GM13977 (cell line): ENCODE data around the gene MAST4.
A peak's percentile ranks its signal among the peaks of the same experiment; 100 is the strongest.

Experiments used
- DNase-seq: peaks from one replicate; pipeline ENCODE4 v3.0.0; 2012; ENCODE audit warnings: low spot score
- in situ Hi-C: fragments of 300-500 bp; cut with MboI; formaldehyde crosslinking; loops from one replicate; pipeline ENCODE4 v1.12.0; 2022; ENCODE audit warnings: low sequenced_read_pairs, low pct_unique_long_range_greater_than_20kb, mixed read lengths, inconsistent platforms; ENCODE audit not compliant: unreplicated experiment
- TF ChIP-seq, protein P1 (sequence below): IDR thresholded peaks from 2 replicates; pipeline ENCODE4 v1.5.1; 2012; ENCODE audit warnings: mild to moderate bottlenecking, control low read depth; ENCODE audit not compliant: insufficient read depth; ENCODE audit errors: extremely low read depth, missing control alignments

MAST4 gene

DNA sequence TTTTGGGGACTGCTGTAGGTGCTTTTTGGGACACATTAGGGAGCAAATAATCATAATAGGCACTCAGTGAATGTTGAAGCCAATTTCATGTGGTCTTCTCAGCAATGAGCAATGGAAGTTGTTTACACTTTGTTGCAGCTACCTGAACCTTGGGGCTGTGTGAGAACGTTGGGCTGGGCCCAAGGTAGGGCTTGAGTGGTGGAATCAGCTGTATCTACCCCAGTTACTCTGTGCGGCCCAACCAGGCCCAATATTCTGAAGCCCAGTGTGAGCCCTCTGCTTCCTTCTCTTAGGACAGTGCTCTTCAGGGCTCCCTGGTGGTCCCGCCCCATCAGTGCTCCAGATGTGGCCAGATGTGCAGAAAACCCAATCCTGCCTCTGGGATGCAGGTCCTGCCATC, 38.4 kb downstream of the MAST4 start:
- no peak for DNase-seq
- TF ChIP-seq, protein P1, sequence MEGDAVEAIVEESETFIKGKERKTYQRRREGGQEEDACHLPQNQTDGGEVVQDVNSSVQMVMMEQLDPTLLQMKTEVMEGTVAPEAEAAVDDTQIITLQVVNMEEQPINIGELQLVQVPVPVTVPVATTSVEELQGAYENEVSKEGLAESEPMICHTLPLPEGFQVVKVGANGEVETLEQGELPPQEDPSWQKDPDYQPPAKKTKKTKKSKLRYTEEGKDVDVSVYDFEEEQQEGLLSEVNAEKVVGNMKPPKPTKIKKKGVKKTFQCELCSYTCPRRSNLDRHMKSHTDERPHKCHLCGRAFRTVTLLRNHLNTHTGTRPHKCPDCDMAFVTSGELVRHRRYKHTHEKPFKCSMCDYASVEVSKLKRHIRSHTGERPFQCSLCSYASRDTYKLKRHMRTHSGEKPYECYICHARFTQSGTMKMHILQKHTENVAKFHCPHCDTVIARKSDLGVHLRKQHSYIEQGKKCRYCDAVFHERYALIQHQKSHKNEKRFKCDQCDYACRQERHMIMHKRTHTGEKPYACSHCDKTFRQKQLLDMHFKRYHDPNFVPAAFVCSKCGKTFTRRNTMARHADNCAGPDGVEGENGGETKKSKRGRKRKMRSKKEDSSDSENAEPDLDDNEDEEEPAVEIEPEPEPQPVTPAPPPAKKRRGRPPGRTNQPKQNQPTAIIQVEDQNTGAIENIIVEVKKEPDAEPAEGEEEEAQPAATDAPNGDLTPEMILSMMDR, result no peak
- in situ Hi-C loops, result no loop called here

DNA sequence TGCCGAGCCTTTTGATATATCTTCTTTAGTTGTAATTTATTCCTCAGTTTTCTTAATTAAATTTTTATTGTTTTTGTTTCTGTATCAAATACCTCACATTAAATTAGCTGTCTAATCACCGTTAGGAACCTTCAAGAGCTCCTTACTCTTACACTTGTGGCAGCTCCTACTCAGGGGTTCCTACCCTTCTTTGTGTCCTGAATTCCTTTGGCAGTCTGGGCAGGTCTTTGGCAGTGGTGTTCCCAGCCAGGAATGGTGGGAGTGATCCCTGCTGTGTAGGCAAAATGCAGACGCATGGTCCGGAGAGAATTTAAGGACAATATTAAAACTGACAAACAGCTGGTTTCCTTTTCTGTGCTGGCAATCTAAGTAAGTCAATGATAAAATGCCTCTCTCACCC, 41.8 kb downstream of the MAST4 start:
- no peak for DNase-seq
- TF ChIP-seq, protein P1, result no peak
- in situ Hi-C loops, result no loop called here

DNA sequence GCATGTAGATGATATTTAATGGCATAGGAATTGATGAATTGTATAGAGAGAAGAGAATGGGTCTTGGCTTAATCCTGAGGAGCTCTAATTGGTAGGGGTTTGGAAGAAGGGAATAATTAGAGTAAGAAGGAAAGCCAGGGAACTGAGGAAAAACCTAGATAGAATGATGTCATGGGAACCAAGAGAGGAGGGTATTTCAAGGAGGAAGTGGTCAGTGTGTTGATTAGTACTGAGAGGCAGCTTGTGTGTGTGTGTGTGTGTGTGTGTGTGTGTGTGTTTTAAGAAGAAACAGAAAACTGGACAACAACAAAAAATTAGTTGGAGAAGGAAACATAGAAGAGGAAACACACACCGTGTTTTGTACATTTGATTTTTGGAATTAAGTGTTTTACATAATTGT, 42.8 kb downstream of the MAST4 start:
- TF ChIP-seq, protein P1, result no peak
- DNase-seq, result peak; percentile 17
- in situ Hi-C loops, result no loop called here

DNA sequence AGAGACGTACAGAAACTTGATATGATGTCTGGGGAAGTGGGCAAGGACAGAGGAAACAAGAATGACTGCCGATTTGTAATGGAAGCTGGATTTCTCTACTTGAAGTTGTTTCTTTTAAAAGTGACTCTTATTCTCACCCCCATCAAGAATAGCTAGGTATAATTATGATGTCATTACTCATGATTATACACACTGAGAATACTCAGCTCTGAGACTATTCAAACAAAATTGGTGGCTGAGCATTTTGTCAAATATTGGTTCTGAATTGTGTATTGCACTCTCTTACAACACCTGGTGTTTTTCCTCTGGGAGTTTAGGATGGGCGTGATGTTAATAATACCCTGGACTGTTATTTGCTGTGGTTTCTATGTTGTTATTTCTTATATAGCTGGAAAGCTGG, 46.3 kb downstream of the MAST4 start:
- in situ Hi-C loops, result no loop called here
- TF ChIP-seq, protein P1, result no peak
- no peak for DNase-seq

DNA sequence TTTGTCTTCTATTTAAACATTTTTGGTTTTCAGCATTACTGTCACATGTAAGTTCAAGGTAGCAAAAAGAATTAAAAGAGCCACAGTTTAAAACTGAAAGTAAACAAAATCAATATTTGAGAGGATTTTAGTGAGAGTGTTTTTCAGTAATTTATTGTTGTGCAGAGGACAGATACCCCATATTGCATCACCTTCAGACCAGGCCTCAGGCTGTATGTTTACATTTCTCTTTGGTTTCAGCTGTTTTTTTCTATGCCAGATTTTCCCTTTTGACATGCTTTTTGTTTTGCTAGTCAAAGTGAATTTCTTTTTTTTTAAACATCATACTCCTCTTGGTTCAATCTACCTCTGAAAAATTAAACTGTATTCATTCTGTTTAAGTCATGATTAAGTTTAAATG, 47.2 kb downstream of the MAST4 start:
- TF ChIP-seq, protein P1, result no peak
- in situ Hi-C loops, result no loop called here
- DNase-seq, result no peak

DNA sequence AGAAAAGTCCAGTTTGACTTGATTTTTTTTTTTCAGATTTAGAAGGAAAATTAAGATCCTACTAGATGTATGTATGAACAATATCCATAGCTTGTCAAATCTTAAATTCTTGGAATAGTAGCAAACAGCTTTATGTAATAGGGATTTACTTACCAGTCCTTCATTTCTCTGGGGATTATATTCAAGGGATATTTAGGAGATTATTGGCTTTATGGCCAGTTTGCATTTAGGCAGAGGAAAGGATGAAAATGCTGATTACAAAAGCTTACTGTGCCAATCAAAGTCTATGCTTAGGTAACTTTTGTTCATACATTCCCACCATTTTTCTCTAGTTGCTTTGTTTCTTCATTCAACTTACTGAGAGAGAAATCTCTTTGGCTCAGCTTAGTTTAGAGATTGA, 47.9 kb downstream of the MAST4 start:
- in situ Hi-C loops, result no loop called here
- TF ChIP-seq, protein P1, result no peak
- DNase-seq, result no peak

DNA sequence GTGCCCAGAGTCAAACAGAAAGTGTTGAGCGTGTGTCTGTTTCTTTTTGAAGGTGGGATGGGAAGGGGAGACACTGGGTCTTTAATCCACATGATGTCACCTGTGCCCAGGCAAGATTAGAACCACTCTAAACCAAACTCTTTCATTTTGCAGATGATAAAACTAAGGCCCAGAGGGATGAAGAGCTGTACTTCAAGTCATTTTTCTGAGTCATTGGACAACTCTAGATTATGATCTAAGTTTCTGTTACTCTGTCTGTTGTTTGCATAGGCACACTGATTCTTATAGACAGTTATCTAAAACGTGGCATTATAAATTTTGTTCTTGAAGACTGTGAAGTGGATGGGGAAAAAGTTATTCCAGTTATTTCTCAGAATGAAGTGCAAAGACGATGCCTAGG, 48.8 kb downstream of the MAST4 start:
- TF ChIP-seq, protein P1, result no peak
- in situ Hi-C loops, result no loop called here
- DNase-seq, result no peak
